ENCODE data around the gene ZNF669.

Gene ZNF669

GRCh38 chr1:247113733-247114271 lies 9.6 kb upstream of the ZNF669 start:
- no peak for TF ChIP-seq CTCF (IDR thresholded peaks at IDR 0.05; ENCODE audit: low read depth, low read length)
- DNase-seq (ENCODE audit: low read depth in 2 of 2): no peak
- no peak overlapping the region for H3K4me3 ChIP-seq (replicated peaks in 1 of 2; ENCODE audit: low read depth in 2 of 2, low read length in 2 of 2)

GRCh38 chr1:247113094-247113497 lies 8.9 kb upstream of the ZNF669 start:
- no peak overlapping the region for H3K4me3 ChIP-seq (replicated peaks in 1 of 2; ENCODE audit: low read depth in 2 of 2, low read length in 2 of 2)
- peak in 1 of 2 donors; percentile 10 for DNase-seq (ENCODE audit: low read depth in 2 of 2)
- TF ChIP-seq CTCF (IDR thresholded peaks at IDR 0.05; ENCODE audit: low read depth, low read length): no peak

GRCh38 chr1:247112479-247112781 lies 8.3 kb upstream of the ZNF669 start:
- no peak for DNase-seq (ENCODE audit: low read depth in 2 of 2)
- TF ChIP-seq CTCF (IDR thresholded peaks at IDR 0.05; ENCODE audit: low read depth, low read length): no peak
- no peak overlapping the region for H3K4me3 ChIP-seq (replicated peaks in 1 of 2; ENCODE audit: low read depth in 2 of 2, low read length in 2 of 2)

- peak; percentile 42 to 59 for DNase-seq (ENCODE audit: low read depth in 2 of 2)
- peak overlapping the region; percentile 51 to 56 for H3K4me3 ChIP-seq (replicated peaks in 1 of 2; ENCODE audit: low read depth in 2 of 2, low read length in 2 of 2)
- no peak for TF ChIP-seq CTCF (IDR thresholded peaks at IDR 0.05; ENCODE audit: low read depth, low read length)
Measured at GRCh38 chr1:247111700-247112478, 7.7 kb upstream of the ZNF669 start.

GRCh38 chr1:247111259-247111699 lies 7.1 kb upstream of the ZNF669 start:
- DNase-seq (ENCODE audit: low read depth in 2 of 2): no peak
- H3K4me3 ChIP-seq (replicated peaks in 1 of 2; ENCODE audit: low read depth in 2 of 2, low read length in 2 of 2): peak overlapping the region; percentile 51 to 56
- TF ChIP-seq CTCF (IDR thresholded peaks at IDR 0.05; ENCODE audit: low read depth, low read length): no peak

GRCh38 chr1:247110627-247111258 lies 6.6 kb upstream of the ZNF669 start:
- no peak for TF ChIP-seq CTCF (IDR thresholded peaks at IDR 0.05; ENCODE audit: low read depth, low read length)
- no peak for DNase-seq (ENCODE audit: low read depth in 2 of 2)
- H3K4me3 ChIP-seq (replicated peaks in 1 of 2; ENCODE audit: low read depth in 2 of 2, low read length in 2 of 2): peak overlapping the region; percentile 51 to 56

Data from cardiac fibroblast (primary cell).